HEK293 (cell line): ENCODE measurements around the gene TBXA2R.
A peak's percentile ranks its signal among the peaks of the same experiment; 100 is the strongest.

Experiments used
- CTCF ChIA-PET: fragments of 350-600 bp; formaldehyde crosslinking; extraction: SDS; loops from one replicate; lab custom pipeline; 2021; ENCODE audit warnings: antibody characterized with exemption; lab: Yijun Ruan, JAX
- POLR2A ChIA-PET: fragments of 300-600 bp; formaldehyde crosslinking; extraction: SDS; loops from one replicate; lab custom pipeline; 2020; ENCODE audit warnings: antibody characterized with exemption, inconsistent platforms; lab: Yijun Ruan, JAX
- H3K27ac ChIP-seq: fragments of 200-500 bp; sonication (Bioruptor generic); 2 replicates; pipeline ENCODE4 v1.5.1; 2014; ENCODE audit warnings: low read depth, low read length, control low read depth, inconsistent platforms; ENCODE audit errors: extremely low read depth
- H3K36me3 ChIP-seq, 2 experiments: fragments of 200-500 bp in 1 of 2; sonication (Bioruptor generic) in 1 of 2; 1 replicate in 1 of 2; 2 replicates in 1 of 2; pipeline ENCODE4 v1.5.1; 2014 to 2017; ENCODE audit warnings: inconsistent platforms in 2 of 2, low read length in 2 of 2; ENCODE audit not compliant: control insufficient read depth in 2 of 2, insufficient read depth in 1 of 2
- H3K4me1 ChIP-seq: fragments of 200-500 bp; sonication (Bioruptor generic); 2 replicates; pipeline ENCODE4 v1.5.1; 2014; ENCODE audit warnings: mild to moderate bottlenecking, low read length, inconsistent platforms; ENCODE audit not compliant: control insufficient read depth, insufficient read depth
- H3K4me3 ChIP-seq: 2 replicates; pipeline ENCODE4 v1.5.1; 2011; ENCODE audit warnings: low read depth, mild to moderate bottlenecking, control low read depth, low read length, moderate library complexity
- H3K9me3 ChIP-seq: fragments of 200-500 bp; sonication (Bioruptor generic); 2 replicates; pipeline ENCODE4 v1.5.1; 2014; ENCODE audit warnings: low read depth, low read length, inconsistent platforms; ENCODE audit not compliant: control insufficient read depth, insufficient read depth
- CTCF ChIP-seq: fragments of 450-650 bp; formaldehyde crosslinking; IDR thresholded peaks from 2 replicates; pipeline ENCODE4 v1.5.1; 2016; ENCODE audit warnings: missing biosample characterization, missing genetic modification characterization
- KLF8 ChIP-seq: fragments of 450-650 bp; formaldehyde crosslinking; IDR thresholded peaks from 2 replicates; pipeline ENCODE4 v1.5.1; 2016; ENCODE audit warnings: missing biosample characterization, missing genetic modification characterization
- SP7 ChIP-seq: fragments of 450-650 bp; formaldehyde crosslinking; IDR thresholded peaks from 2 replicates; pipeline ENCODE4 v1.5.1; 2016; ENCODE audit warnings: missing biosample characterization, missing genetic modification characterization
- ZBTB17 ChIP-seq: fragments of 450-650 bp; formaldehyde crosslinking; IDR thresholded peaks from 2 replicates; pipeline ENCODE4 v1.5.1; 2016; ENCODE audit warnings: missing biosample characterization, missing genetic modification characterization
- ZBTB8A ChIP-seq: fragments of 450-650 bp; formaldehyde crosslinking; IDR thresholded peaks from 2 replicates; pipeline ENCODE4 v1.5.1; 2016; ENCODE audit warnings: missing biosample characterization, missing genetic modification characterization
- ZNF16 ChIP-seq: fragments of 450-650 bp; formaldehyde crosslinking; IDR thresholded peaks from 2 replicates; pipeline ENCODE4 v1.5.1; 2016; ENCODE audit warnings: low read depth, missing biosample characterization, missing genetic modification characterization
- ZNF394 ChIP-seq: fragments of 450-650 bp; formaldehyde crosslinking; IDR thresholded peaks from 2 replicates; pipeline ENCODE4 v1.5.1; 2016; ENCODE audit warnings: missing biosample characterization, missing genetic modification characterization, mild to moderate bottlenecking, moderate library complexity, borderline replicate concordance
- ZNF639 ChIP-seq: fragments of 450-650 bp; formaldehyde crosslinking; IDR thresholded peaks from 2 replicates; pipeline ENCODE4 v1.5.1; 2016; ENCODE audit warnings: missing biosample characterization, missing genetic modification characterization
- ZNF654 ChIP-seq: fragments of 450-650 bp; formaldehyde crosslinking; IDR thresholded peaks from 2 replicates; pipeline ENCODE4 v1.5.1; 2016; ENCODE audit warnings: low read depth, missing biosample characterization, missing genetic modification characterization
- ZNF830 ChIP-seq: fragments of 450-650 bp; IDR thresholded peaks from 2 replicates; pipeline ENCODE4 v1.5.0; 2018; ENCODE audit warnings: missing biosample characterization, missing genetic modification characterization, low read depth, mild to moderate bottlenecking, moderate library complexity
- TF ChIP-seq, protein P1 (sequence below): fragments of 450-650 bp; formaldehyde crosslinking; IDR thresholded peaks from 2 replicates; pipeline ENCODE4 v1.5.1; 2016; ENCODE audit warnings: missing biosample characterization, missing genetic modification characterization
- TF ChIP-seq, protein P2 (sequence below): fragments of 450-650 bp; formaldehyde crosslinking; IDR thresholded peaks from 2 replicates; pipeline ENCODE4 v1.5.1; 2016; ENCODE audit warnings: missing biosample characterization, missing genetic modification characterization
- TF ChIP-seq, protein P3 (sequence below): fragments of 450-650 bp; formaldehyde crosslinking; conservative IDR thresholded peaks from 2 replicates; pipeline ENCODE4 v1.5.1; 2016; ENCODE audit warnings: low read depth, missing biosample characterization, missing genetic modification characterization

Gene TBXA2R

GRCh38 chr19:3575260-3575741, 31.4 kb downstream of the TBXA2R start:
- TF ChIP-seq KLF8 (tag by site-specific recombination), result peak; percentile 87; the same call in 1 of the 2 replicates
- peak; percentile 92 for TF ChIP-seq ZNF394 (tag by site-specific recombination)
- TF ChIP-seq, protein P1, sequence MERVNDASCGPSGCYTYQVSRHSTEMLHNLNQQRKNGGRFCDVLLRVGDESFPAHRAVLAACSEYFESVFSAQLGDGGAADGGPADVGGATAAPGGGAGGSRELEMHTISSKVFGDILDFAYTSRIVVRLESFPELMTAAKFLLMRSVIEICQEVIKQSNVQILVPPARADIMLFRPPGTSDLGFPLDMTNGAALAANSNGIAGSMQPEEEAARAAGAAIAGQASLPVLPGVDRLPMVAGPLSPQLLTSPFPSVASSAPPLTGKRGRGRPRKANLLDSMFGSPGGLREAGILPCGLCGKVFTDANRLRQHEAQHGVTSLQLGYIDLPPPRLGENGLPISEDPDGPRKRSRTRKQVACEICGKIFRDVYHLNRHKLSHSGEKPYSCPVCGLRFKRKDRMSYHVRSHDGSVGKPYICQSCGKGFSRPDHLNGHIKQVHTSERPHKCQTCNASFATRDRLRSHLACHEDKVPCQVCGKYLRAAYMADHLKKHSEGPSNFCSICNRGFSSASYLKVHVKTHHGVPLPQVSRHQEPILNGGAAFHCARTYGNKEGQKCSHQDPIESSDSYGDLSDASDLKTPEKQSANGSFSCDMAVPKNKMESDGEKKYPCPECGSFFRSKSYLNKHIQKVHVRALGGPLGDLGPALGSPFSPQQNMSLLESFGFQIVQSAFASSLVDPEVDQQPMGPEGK (tag by site-specific recombination), result peak; percentile 8; the same call in 1 of the 2 replicates
- 0 out of 2 replicates have a peak, but pooled peaks have one; percentile 17 for TF ChIP-seq SP7 (tag by site-specific recombination)
- TF ChIP-seq, protein P2, sequence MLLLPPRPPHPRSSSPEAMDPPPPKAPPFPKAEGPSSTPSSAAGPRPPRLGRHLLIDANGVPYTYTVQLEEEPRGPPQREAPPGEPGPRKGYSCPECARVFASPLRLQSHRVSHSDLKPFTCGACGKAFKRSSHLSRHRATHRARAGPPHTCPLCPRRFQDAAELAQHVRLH, result peak; percentile 77; the same call in 1 of the 2 replicates
- TF ChIP-seq ZNF654 (tag by site-specific recombination), result peak; percentile 46
- 0 out of 2 replicates have a peak, but pooled peaks have one; percentile 27 for TF ChIP-seq ZBTB17 (tag by site-specific recombination)
- peak; percentile 68; the same call in 1 of the 2 replicates for TF ChIP-seq ZNF639 (tag by site-specific recombination)
- no peak for TF ChIP-seq ZNF830
- TF ChIP-seq, protein P3, sequence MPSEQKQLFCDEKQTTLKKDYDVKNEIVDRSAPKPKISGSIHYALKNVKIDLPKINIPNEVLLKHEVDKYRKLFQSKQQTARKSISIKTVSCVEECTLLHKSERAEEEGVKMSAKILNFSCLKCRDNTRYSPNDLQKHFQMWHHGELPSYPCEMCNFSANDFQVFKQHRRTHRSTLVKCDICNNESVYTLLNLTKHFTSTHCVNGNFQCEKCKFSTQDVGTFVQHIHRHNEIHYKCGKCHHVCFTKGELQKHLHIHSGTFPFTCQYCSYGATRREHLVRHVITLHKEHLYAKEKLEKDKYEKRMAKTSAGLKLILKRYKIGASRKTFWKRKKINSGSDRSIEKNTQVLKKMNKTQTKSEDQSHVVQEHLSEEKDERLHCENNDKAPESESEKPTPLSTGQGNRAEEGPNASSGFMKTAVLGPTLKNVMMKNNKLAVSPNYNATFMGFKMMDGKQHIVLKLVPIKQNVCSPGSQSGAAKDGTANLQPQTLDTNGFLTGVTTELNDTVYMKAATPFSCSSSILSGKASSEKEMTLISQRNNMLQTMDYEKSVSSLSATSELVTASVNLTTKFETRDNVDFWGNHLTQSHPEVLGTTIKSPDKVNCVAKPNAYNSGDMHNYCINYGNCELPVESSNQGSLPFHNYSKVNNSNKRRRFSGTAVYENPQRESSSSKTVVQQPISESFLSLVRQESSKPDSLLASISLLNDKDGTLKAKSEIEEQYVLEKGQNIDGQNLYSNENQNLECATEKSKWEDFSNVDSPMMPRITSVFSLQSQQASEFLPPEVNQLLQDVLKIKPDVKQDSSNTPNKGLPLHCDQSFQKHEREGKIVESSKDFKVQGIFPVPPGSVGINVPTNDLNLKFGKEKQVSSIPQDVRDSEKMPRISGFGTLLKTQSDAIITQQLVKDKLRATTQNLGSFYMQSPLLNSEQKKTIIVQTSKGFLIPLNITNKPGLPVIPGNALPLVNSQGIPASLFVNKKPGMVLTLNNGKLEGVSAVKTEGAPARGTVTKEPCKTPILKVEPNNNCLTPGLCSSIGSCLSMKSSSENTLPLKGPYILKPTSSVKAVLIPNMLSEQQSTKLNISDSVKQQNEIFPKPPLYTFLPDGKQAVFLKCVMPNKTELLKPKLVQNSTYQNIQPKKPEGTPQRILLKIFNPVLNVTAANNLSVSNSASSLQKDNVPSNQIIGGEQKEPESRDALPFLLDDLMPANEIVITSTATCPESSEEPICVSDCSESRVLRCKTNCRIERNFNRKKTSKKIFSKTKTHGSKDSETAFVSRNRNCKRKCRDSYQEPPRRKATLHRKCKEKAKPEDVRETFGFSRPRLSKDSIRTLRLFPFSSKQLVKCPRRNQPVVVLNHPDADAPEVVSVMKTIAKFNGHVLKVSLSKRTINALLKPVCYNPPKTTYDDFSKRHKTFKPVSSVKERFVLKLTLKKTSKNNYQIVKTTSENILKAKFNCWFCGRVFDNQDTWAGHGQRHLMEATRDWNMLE, result no peak
- TF ChIP-seq ZBTB8A (tag by site-specific recombination), result no peak
- peak; percentile 99 for TF ChIP-seq ZNF16 (tag by site-specific recombination)
- peak; percentile 43 for TF ChIP-seq CTCF (tag by site-specific recombination)
- ChIA-PET CTCF (interaction anchor here (0.6 to 2.4 kb wide), 8 partner anchors 11 to 1249 kb away, joined by 3 to 6 read pairs (median 3); partner anchors contain the start of genes GIPC3 and MFSD12), POLR2A (interaction anchor here (1.0 kb wide), 1 partner anchor 22 kb away, joined by 4 read pairs; no protein-coding TSS in a partner anchor)
- Histone ChIP-seq H3K4me1 (no peaks in the 10 kb centered on the region), H3K36me3 (peaks cover 9 to 19% of the 10 kb centered on the region in 2 experiments; a peak in 2 of 3 replicates), H3K9me3 (no peaks in the 10 kb centered on the region), H3K4me3 (no peak overlapping the region), H3K27ac (no peak overlapping the region)
